Measurements from ENCODE around the gene ALDH1L1. TPM values are rescaled to one million over a fixed set of nuclear protein-coding genes. Genes with fewer than 3 reads are reported as not detected.

ALDH1L1 gene
- total and polyA plus RNA-seq, 2 of the 8 experiments (the other 6 are each of a cell fraction or from before 2014, with no cell fraction given) = 0.98 to 1.6 TPM

GRCh38 chr3:126087552-126088175 is 92.7 kb downstream of the ALDH1L1 start:
- Histone ChIP-seq H3K9me3 (ENCODE audit: insufficient read depth in 2 of 2, low read depth in 1 of 2, low read length in 1 of 2) (peaks cover 32 to 45% of the 10 kb centered on the region in 2 experiments), H3K4me2 (ENCODE audit: insufficient read depth in 1 of 2, low read depth in 2 of 2, low read length in 2 of 2) (no peak overlapping the region), H4K20me1 (replicated peaks in 1 of 2; ENCODE audit: control insufficient read depth in 1 of 2, insufficient read depth in 2 of 2, low read length in 2 of 2) (no peaks in the 10 kb centered on the region), H2AFZ (ENCODE audit: low read length) (no peak overlapping the region), H3K27me3 (replicated peaks in 1 of 4; ENCODE audit: control insufficient read depth in 3 of 4, extremely low read depth in 1 of 4, insufficient read depth in 3 of 4, low read length in 3 of 4) (no peaks in the 10 kb centered on the region; a peak in 1 of 7 replicates), H3K14ac (ENCODE audit: insufficient read length) (no peak overlapping the region), H3K9ac (replicated peaks in 1 of 4; ENCODE audit: extremely low read depth in 1 of 4, low read depth in 3 of 4, low read length in 3 of 4) (no peak overlapping the region), H3K4me3 (ENCODE audit: extremely low read depth in 1 of 4, insufficient read depth in 2 of 4, low read depth in 3 of 4, low read length in 4 of 4) (no peak overlapping the region), H3K4me1 (replicated peaks in 1 of 4; ENCODE audit: control insufficient read depth in 3 of 4, insufficient read depth in 4 of 4, low read length in 3 of 4) (no peaks in the 10 kb centered on the region), H2BK20ac (ENCODE audit: low read length) (no peak overlapping the region), H3K23ac (ENCODE audit: insufficient read length) (no peak overlapping the region), H2BK5ac (ENCODE audit: low read depth, low read length) (no peak overlapping the region), H3K18ac (ENCODE audit: extremely low read depth, low read length) (no peak overlapping the region), H3K36me3 (ENCODE audit: control insufficient read depth in 2 of 4, insufficient read depth in 4 of 4, low read length in 3 of 4) (no peaks in the 10 kb centered on the region; a peak in 2 of 8 replicates), H3K23me2 (ENCODE audit: low read depth, low read length) (peaks cover 4% of the 10 kb centered on the region; the same call in 1 of the 2 replicates), H2AK5ac (ENCODE audit: low read depth, low read length) (no peak overlapping the region), H2BK12ac (ENCODE audit: low read depth, low read length) (no peak overlapping the region), H3K4ac (replicated peaks; ENCODE audit: insufficient read length, low read depth, low read length) (no peak overlapping the region), H3K79me1 (ENCODE audit: low read depth, low read length) (no peaks in the 10 kb centered on the region), H3K56ac (replicated peaks; ENCODE audit: insufficient read length, low read depth, low read length) (no peak overlapping the region), H2BK15ac (ENCODE audit: low read length) (no peak overlapping the region), H3K79me2 (ENCODE audit: control insufficient read depth in 1 of 2, insufficient read depth in 2 of 2, low read length in 2 of 2) (no peaks in the 10 kb centered on the region), H4K5ac (ENCODE audit: insufficient read length, low read depth, low read length) (no peak overlapping the region), H2BK120ac (replicated peaks; ENCODE audit: low read depth, low read length) (no peak overlapping the region), H4K8ac (ENCODE audit: extremely low read depth, insufficient read depth, low read length) (no peak overlapping the region), H4K91ac (replicated peaks; ENCODE audit: insufficient read length, low read length) (no peak overlapping the region), H3K27ac (ENCODE audit: low read depth, low read length) (no peak overlapping the region)
- DNase-seq (ENCODE audit: low read depth in 1 of 2, low spot score in 2 of 2) = no peak
- no peak for FAIRE-seq
- POLR2A ChIA-PET (ENCODE audit: partially characterized antibody) = no interaction called here
- TF ChIP-seq BCL11A (IDR thresholded peaks at IDR 0.05; ENCODE audit: low read depth in 2 of 2, low read length in 2 of 2) = no peak
- TF ChIP-seq SIRT6 (IDR thresholded peaks at IDR 0.05; ENCODE audit: low read length) = no peak
- 38% methylated on average over 1 of the region's 1 CpG; no CpG with 5 or more reads in 1 of the 2 experiments for WGBS, 2 experiments (ENCODE audit: extremely low coverage in 1 of 2, insufficient coverage in 1 of 2, insufficient read length in 1 of 2, insufficient replicate concordance in 2 of 2, low coverage in 1 of 2, low lambda C conversion rate in 2 of 2, missing lambda C conversion rate in 1 of 2)
- CTCF ChIA-PET (ENCODE audit: partially characterized antibody) = interaction anchor here (0.6 to 1.7 kb wide), 5 partner anchors 14 to 224 kb away, joined by 3 to 4 read pairs (median 3); no protein-coding TSS in a partner anchor
